IPS-NIHi7 (cell line): Measurements from ENCODE around the gene BMP6.
A peak's percentile ranks its signal among the peaks of the same experiment; 100 is the strongest.
"Not testable (repeated sequence)": the region's sequence is repeated elsewhere in the genome, so short reads cannot be mapped to it uniquely, and the experiment has no call there.

Source experiments
- DNase-seq: peaks from one replicate; pipeline ENCODE4 v3.0.0; 2012; ENCODE audit warnings: mixed read lengths; ENCODE audit errors: extremely low spot score

Gene BMP6

GRCh38 chr6:7882505-7883257 is 156.8 kb downstream of the BMP6 start:
- no peak for DNase-seq

GRCh38 chr6:7883381-7883780 is 157.5 kb downstream of the BMP6 start:
- no peak for DNase-seq

- DNase-seq, result no peak
Observed at GRCh38 chr6:7886132-7886531, 160.2 kb downstream of the BMP6 start.

DNA sequence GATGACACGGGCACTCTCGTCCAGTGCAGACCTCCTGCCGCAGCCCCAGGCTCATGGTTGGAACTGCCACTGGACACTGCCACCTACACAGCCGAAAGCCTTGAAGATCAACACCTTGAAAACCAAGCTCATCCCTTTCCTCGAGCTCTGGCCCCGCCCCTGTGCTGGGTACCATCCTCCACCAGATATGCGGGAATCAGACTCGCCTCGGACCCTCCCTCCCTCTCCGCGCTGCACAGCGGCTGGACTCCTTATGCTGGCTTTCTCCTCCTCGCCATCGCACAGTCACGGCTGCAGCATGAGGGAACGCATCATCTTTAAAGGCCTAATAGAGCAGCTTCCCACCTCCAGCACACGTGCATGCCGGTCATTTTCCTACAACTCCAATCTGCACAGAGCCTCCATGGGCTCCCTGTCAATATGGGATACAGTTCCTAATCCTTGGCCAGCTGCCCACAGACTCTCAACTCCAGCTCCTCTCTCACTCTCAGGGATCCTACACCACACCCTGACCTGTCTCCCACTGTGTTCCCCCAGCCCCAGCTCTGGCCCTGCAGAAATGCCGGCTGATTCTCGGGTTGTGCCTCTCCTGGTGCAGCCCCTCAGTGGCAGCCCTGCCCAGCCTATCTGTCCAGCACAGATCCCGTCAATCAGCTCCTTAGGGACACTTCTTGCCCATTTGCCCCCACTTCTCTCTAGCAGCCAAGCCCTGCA is 161.5 kb downstream of the BMP6 start:
- DNase-seq, result no peak

DNA sequence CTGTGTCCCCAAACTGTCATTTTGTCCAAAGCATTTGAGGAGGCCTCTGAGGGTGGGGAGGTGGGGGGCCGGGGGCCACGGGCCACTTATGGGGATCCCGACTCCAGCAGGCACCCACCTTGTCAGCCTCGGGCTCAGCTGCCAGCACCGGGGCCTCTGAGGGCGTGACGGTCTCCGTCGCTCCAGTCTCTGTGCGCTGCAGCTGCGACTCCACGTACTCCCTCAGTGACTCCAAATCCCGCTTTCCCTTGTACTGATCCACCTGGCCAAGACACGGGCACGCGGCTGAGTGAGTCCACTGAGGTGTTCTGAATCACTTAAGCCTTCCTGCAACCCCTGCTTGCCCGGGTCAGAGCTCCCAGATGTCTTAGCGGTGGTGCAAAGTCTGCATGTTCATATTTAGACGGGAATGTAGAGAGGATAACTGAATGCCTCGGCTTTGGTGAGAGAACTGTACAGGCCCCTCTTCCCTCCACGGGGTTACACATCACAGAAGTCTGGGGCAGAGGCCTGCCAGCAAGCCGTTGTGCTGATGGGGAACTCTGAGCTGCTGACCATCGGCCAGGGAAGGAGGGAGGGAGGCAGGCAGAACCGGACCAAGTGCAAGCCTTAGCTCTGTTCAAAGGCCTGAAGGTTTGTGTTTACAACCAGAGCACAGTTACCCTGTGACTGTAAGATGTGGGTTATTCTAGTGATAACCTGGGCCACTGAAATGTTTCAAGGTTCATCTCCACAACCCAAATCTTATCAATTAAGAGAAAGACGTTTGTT is 162.9 kb downstream of the BMP6 start:
- no peak for DNase-seq

GRCh38 chr6:7891078-7891872 is 165.4 kb downstream of the BMP6 start:
- DNase-seq, result no peak

- not testable (repeated sequence) for DNase-seq
Observed at GRCh38 chr6:7892367-7892766, 166.5 kb downstream of the BMP6 start.

GRCh38 chr6:7893342-7893741 is 167.4 kb downstream of the BMP6 start:
- DNase-seq, result no peak

DNA sequence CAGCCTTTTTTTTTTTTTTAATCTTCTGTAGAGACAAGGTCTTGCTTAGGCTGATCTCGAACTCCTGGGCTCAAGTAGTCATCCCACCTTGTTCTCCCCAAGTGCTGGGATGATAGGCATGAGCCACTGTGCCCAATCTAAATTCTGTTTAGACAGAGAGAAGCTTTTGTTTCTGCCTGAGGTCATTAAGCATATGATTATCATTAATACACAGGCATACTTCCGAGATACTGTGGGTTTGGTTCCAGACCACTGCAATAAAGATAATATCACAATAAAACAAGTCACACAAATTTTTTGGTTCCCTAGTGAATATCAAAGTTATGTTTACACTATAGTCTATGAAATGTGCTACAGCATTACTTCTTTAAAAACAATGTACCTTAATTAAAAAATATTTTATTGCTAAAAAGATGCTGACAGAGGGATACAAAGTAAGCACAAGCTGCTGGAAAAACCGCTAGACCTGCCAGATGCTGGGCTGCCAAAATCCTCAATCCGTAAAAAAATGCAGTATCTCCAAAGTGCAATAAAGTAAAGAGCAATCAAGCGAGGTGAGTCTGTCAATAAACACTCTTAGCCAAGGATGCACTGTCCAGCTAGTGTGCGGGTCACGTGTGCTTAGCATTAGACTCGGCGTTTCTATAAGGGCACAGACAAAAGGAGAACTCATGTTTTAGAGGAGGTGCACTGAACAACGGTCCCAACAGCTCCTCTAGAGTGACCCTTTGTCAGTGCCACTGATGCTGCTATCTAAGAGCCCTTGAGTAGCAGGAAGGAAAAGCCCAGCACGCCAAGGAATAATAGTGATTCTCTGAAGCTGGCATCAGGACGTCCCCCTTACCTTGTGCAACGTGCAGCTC is 168.6 kb downstream of the BMP6 start:
- DNase-seq, result no peak

GRCh38 chr6:7895125-7895423 is 169.2 kb downstream of the BMP6 start:
- no peak for DNase-seq

DNA sequence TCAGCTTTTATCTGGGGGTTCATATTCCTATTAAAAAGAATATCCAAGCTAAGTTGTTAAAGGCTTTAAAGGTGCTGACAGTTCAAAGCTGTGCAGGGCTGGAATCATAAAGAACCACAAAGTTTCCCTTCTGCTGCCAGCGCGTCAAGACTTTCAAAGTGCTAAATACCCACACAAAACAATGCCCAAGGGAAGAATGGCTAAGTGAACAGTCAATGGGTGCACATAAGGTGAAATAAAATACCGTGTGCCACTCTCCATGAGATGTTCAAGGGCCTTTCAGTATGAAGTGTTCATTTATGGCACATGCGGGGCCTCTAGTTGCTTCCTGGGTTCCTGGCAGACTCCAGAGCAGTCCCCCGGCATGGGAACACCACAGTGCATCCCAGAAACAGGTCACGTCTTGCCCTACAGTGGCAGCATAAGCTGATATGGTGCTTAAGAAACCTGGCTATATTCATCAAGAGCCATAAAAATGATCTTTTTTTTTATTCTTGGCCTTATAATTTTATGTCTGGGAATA is 170.6 kb downstream of the BMP6 start:
- no peak for DNase-seq

GRCh38 chr6:7897461-7898192 is 171.7 kb downstream of the BMP6 start:
- DNase-seq, result no peak

DNA sequence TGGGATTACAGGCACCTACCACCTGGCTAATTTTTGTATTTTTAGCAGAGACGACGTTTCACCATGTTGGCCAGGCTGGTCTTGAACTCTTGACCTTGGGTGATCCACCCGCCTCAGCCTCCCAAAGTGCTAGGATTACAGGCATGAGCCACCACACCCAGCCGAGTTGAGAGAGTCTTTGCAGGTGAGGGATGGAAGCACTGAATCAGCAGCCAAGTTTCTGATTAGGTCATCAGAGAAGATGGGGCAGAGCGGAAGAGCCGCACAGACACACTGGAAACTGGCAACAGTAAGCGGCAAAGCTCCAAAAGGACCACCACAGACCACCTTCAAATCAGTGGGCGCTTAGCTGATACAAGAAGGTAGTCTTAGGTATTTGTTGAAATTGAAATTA is 172.3 kb downstream of the BMP6 start:
- not testable (repeated sequence) for DNase-seq

GRCh38 chr6:7899101-7899888 is 173.4 kb downstream of the BMP6 start:
- peak; percentile 43 for DNase-seq

DNA sequence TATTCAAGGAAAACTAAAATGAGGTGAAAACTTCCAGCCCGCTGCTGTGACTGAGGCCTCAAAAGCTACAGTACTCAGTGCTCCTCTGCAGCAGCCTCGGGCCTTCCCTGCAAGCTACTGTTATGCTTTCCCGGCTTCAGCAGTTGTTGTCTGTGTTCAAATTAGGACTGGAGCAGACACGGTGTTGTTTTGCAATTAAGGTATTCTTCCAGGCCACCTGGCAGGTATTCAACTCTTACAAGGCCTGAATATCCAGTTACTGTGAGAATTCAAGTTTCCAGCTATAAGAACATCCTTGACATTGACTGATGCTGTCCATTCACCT is 174.0 kb downstream of the BMP6 start:
- no peak for DNase-seq

DNA sequence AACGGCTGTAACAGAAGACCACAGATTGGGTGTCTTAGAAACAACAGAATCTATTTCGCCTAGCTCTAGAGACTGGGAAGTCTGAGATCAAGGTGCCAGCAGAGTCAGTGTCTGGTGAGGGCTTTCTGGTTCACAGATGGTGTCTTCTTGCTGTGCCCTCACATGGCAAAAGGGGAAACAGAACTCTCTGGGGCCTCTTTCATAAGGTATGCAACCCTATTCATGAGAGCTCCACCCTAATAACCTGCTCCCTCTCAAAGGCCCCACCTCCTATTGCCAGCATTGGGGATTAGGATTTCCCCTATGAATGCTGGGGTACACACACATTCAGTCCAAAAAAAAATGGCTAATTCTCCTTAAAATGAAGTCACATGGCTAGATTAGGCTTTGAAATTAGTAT is 174.7 kb downstream of the BMP6 start:
- no peak for DNase-seq

- DNase-seq, result no peak
Observed at GRCh38 chr6:7901056-7901455, 175.2 kb downstream of the BMP6 start.

GRCh38 chr6:7901780-7902179 is 175.9 kb downstream of the BMP6 start:
- no peak for DNase-seq

DNA sequence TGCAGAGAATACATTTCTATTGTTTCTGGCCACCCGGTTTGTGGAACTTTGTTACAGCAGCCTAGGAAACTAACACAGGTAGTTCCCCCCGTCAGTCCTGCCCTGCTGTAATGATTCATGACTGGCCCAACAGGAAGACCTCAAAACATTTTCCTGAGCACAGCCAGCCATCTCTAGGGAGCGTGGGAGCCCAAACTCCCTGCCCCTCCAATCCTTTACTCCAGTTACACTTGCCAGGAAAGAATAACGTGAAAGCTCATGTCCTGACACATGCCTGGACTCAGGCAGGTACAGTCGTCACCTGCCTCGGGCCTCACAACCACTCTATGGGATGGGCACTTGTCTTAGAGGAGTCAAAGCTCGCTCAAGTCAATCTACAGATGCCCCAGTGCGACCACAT is 176.3 kb downstream of the BMP6 start:
- no peak for DNase-seq
